ENCODE measurements around the gene KRT75. TPM values are rescaled to one million over a fixed set of nuclear protein-coding genes. Genes with fewer than 3 reads are reported as not detected.

Gene KRT75
- total RNA-seq, 3 donors from 2014 or later (not counting 1 experiment from before 2014, with no cell fraction given), result not detected

GRCh38 chr12:52436828-52437474 lies 2.8 kb upstream of the KRT75 start:
- Mint-ChIP-seq H3K27ac (no peak overlapping the region), H3K27me3 (ENCODE audit: low read depth in 2 of 2) (peaks cover 31 to 45% of the 10 kb centered on the region in 2 donors), H3K9me3 (no peaks in the 10 kb centered on the region), H3K36me3 (no peaks in the 10 kb centered on the region), H3K4me1 (no peaks in the 10 kb centered on the region), H3K4me3 (no peak overlapping the region)
- H3K9me3 ChIP-seq (ENCODE audit: control insufficient read depth, insufficient read depth, low read length), result no peaks in the 10 kb centered on the region
- DNase-seq (no peak), ATAC-seq (no peak)
- no peak for TF ChIP-seq CTCF (IDR thresholded peaks at IDR 0.05)
- H3K36me3 ChIP-seq (ENCODE audit: control insufficient read depth, insufficient read depth, low read length), result no peaks in the 10 kb centered on the region
- no peak overlapping the region for H3K4me3 ChIP-seq (ENCODE audit: low read length)
- intact Hi-C loops (cut with micrococcal nuclease), result no loop called here
- H3K4me1 ChIP-seq (ENCODE audit: control insufficient read depth, insufficient read depth, low read length), result no peaks in the 10 kb centered on the region
- no peak overlapping the region for H3K27ac ChIP-seq (ENCODE audit: low read length)
- no peaks in the 10 kb centered on the region for H3K27me3 ChIP-seq (ENCODE audit: control insufficient read depth, insufficient read depth, low read length)
- WGBS (ENCODE audit: insufficient coverage), result 81% methylated on average over 9 of the region's 9 CpGs

- Mint-ChIP-seq H3K4me3 (no peak overlapping the region), H3K36me3 (no peaks in the 10 kb centered on the region), H3K4me1 (no peaks in the 10 kb centered on the region), H3K27ac (no peak overlapping the region), H3K9me3 (no peaks in the 10 kb centered on the region), H3K27me3 (ENCODE audit: low read depth in 2 of 2) (peaks cover 32 to 42% of the 10 kb centered on the region in 2 donors)
- 68% methylated on average over 9 of the region's 9 CpGs for WGBS (ENCODE audit: insufficient coverage)
- Histone ChIP-seq H3K27ac (ENCODE audit: low read length) (no peak overlapping the region), H3K4me1 (ENCODE audit: control insufficient read depth, insufficient read depth, low read length) (no peaks in the 10 kb centered on the region), H3K9me3 (ENCODE audit: control insufficient read depth, insufficient read depth, low read length) (no peaks in the 10 kb centered on the region), H3K36me3 (ENCODE audit: control insufficient read depth, insufficient read depth, low read length) (no peaks in the 10 kb centered on the region), H3K4me3 (ENCODE audit: low read length) (no peak overlapping the region), H3K27me3 (ENCODE audit: control insufficient read depth, insufficient read depth, low read length) (peaks cover 2% of the 10 kb centered on the region)
- DNase-seq (no peak), ATAC-seq (no peak)
- no peak for TF ChIP-seq CTCF (IDR thresholded peaks at IDR 0.05)
- intact Hi-C loops (cut with micrococcal nuclease), result no loop called here
These were observed 2.0 kb upstream of the KRT75 start for GRCh38 chr12:52436000-52436827.

- Mint-ChIP-seq H3K27ac (no peak overlapping the region), H3K9me3 (no peaks in the 10 kb centered on the region), H3K36me3 (no peaks in the 10 kb centered on the region), H3K4me1 (no peaks in the 10 kb centered on the region), H3K27me3 (ENCODE audit: low read depth in 2 of 2) (peaks cover 29 to 45% of the 10 kb centered on the region in 2 donors), H3K4me3 (no peak overlapping the region)
- DNase-seq (no peak), ATAC-seq (no peak)
- no peaks in the 10 kb centered on the region for H3K9me3 ChIP-seq (ENCODE audit: control insufficient read depth, insufficient read depth, low read length)
- intact Hi-C loops (cut with micrococcal nuclease), result no loop called here
- 87% methylated on average over 6 of the region's 6 CpGs for WGBS (ENCODE audit: insufficient coverage)
- H3K4me3 ChIP-seq (ENCODE audit: low read length), result no peak overlapping the region
- TF ChIP-seq CTCF (IDR thresholded peaks at IDR 0.05), result no peak
- H3K27me3 ChIP-seq (ENCODE audit: control insufficient read depth, insufficient read depth, low read length), result peaks cover 2% of the 10 kb centered on the region
- H3K36me3 ChIP-seq (ENCODE audit: control insufficient read depth, insufficient read depth, low read length), result no peaks in the 10 kb centered on the region
- no peak overlapping the region for H3K27ac ChIP-seq (ENCODE audit: low read length)
- H3K4me1 ChIP-seq (ENCODE audit: control insufficient read depth, insufficient read depth, low read length), result no peaks in the 10 kb centered on the region
These were observed 1.5 kb upstream of the KRT75 start for GRCh38 chr12:52435659-52435999.

Data from natural killer cell (primary cell).